CD4-positive, CD25-positive, alpha-beta regulatory T cell (primary cell): ENCODE data around the gene NTM. TPM values are rescaled to one million over a fixed set of nuclear protein-coding genes. Genes with fewer than 3 reads are reported as not detected.

Experiments used
- ATAC-seq, 2 donors: fragments of 150-1000 bp; cut with Tn5 transposase; one replicate each; pipeline ENCODE4 v1.10.0; 2021; ENCODE audit warnings: low read depth in 2 of 2, moderate number of reproducible peaks in 2 of 2, moderate library complexity in 1 of 2
- DNase-seq, 3 donors: peaks; one replicate each; pipeline versions ENCODE4 v3.0.0 to v3.0.0-alpha.2; 2012 to 2022; ENCODE audit warnings: mixed read lengths in 1 of 3
- H3K27ac ChIP-seq: one replicate; pipeline ENCODE4 v1.7.0; 2013; ENCODE audit warnings: mild to moderate bottlenecking, low read length; ENCODE audit not compliant: insufficient read depth, poor library complexity, severe bottlenecking
- H3K27me3 ChIP-seq: one replicate; pipeline ENCODE4 v1.7.0; 2013; ENCODE audit warnings: low read length; ENCODE audit not compliant: control insufficient read depth, insufficient read depth
- H3K36me3 ChIP-seq: one replicate; pipeline ENCODE4 v1.7.0; 2013; ENCODE audit warnings: mild to moderate bottlenecking, low read length, moderate library complexity; ENCODE audit not compliant: control insufficient read depth, insufficient read depth
- H3K4me1 ChIP-seq: 2 replicates; pipeline ENCODE4 v1.7.0; 2013; ENCODE audit warnings: mild to moderate bottlenecking, low read length; ENCODE audit not compliant: insufficient read depth, control insufficient read depth, poor library complexity, severe bottlenecking
- H3K4me3 ChIP-seq: one replicate; pipeline ENCODE4 v1.7.0; 2013; ENCODE audit warnings: low read depth, mild to moderate bottlenecking, low read length, moderate library complexity
- H3K9me3 ChIP-seq, 2 experiments: 1 replicate in 1 of 2; 2 replicates in 1 of 2; pipeline ENCODE4 v1.7.0; 2013; ENCODE audit warnings: low read length in 2 of 2, mild to moderate bottlenecking in 1 of 2, moderate library complexity in 1 of 2; ENCODE audit not compliant: control insufficient read depth in 2 of 2
- H3K27ac Mint-ChIP-seq, 3 donors: one replicate each; pipeline ENCODE4 v1.8.0; 2020 to 2022; ENCODE audit warnings: mild to moderate bottlenecking in 3 of 3, mixed read lengths in 3 of 3, moderate library complexity in 2 of 3
- H3K27me3 Mint-ChIP-seq: one replicate; pipeline ENCODE4 v1.8.0; 2022; ENCODE audit warnings: mild to moderate bottlenecking, mixed read lengths
- H3K36me3 Mint-ChIP-seq: one replicate; pipeline ENCODE4 v1.8.0; 2020; ENCODE audit warnings: mixed read lengths
- H3K4me1 Mint-ChIP-seq, 4 donors: one replicate each; pipeline ENCODE4 v1.8.0; 2020 to 2022; ENCODE audit warnings: mixed read lengths in 4 of 4, mild to moderate bottlenecking in 1 of 4
- H3K4me3 Mint-ChIP-seq, 4 donors: one replicate each; pipeline ENCODE4 v1.8.0; 2020 to 2022; ENCODE audit warnings: mild to moderate bottlenecking in 4 of 4, mixed read lengths in 4 of 4, moderate library complexity in 3 of 4
- H3K9me3 Mint-ChIP-seq, 7 donors: one replicate each; pipeline ENCODE4 v1.8.0; 2020 to 2022; ENCODE audit warnings: mixed read lengths in 7 of 7, mild to moderate bottlenecking in 3 of 7, moderate library complexity in 2 of 7
- polyA plus RNA-seq, 4 donors: library from polyadenylated mRNA; unstranded; fragments of 300-500 nt; fragmentation: Illumina TruSeq; gene quantifications; one replicate each; pipeline ENCODE4 v1.2.3, GENCODE V29; 2021
- total RNA-seq: library from RNA; stranded (reverse); gene quantifications from one replicate; pipeline ENCODE4 v1.2.3, GENCODE V29; 2022

NTM gene
- total and polyA plus RNA-seq, 5 donors from 2014 or later, result 1.3 TPM; not detected in 4

DNA sequence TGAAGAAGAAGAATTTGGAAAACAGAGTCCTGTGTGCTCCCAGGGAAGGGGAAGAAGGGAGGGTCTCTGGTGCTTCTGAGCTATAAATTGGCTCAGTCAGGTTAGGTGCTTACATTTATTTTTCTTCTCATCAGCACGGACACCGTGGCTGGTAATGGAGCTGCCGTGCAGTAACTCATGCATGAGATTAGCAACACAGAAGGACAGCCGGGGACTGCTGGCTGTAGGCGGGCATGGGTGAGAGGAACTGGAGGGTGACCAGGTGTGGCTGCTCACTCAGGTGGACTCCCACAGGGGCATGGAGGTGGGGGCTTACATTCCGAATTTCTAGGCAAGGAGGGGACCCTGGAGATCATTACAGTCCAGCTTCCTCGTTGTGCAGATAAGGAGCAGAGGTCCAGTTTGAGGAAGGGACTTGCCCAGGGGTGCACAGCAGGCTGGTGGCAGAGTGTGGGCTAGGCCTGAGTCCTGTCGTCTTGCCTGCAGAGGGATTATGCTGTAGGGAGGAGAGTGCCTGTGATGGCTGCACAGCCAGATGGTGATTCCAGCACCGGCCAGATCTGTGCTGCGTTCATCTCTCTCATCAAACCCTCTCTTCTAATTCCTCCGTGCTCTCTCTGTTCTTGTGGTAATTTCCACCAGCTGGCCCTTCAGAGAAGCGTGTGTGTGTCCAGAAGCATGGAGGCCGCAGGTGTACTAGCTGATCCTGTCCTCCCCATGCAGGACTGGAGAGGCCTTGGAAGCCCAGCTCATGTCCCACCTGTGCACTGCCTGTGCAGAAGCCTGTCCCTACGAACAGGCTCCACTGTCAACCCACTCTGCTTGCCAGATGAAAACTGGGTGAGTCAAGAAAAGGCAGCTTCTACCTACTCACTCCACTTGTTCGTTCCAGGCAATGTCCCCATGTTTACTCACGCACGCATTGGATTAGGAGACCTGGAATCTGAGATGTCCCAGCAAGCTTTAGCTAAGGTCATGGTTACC lies 78.9 kb downstream of the NTM start:
- ATAC-seq (no peak), DNase-seq (no peak)
- no peak overlapping the region for H3K27ac Mint-ChIP-seq
- Histone ChIP-seq H3K36me3 (no peaks in the 10 kb centered on the region), H3K9me3 (no peaks in the 10 kb centered on the region), H3K4me3 (no peak overlapping the region), H3K27ac (no peak overlapping the region), H3K27me3 (no peaks in the 10 kb centered on the region), H3K4me1 (no peaks in the 10 kb centered on the region)
- H3K9me3 Mint-ChIP-seq, result peaks cover 0 to 5% (median 2%) of the 10 kb centered on the region in 7 donors
- no peak overlapping the region for H3K4me3 Mint-ChIP-seq
- no peaks in the 10 kb centered on the region for H3K27me3 Mint-ChIP-seq
- peaks cover 0 to 2% (median 0%) of the 10 kb centered on the region in 4 donors for H3K4me1 Mint-ChIP-seq
- no peaks in the 10 kb centered on the region for H3K36me3 Mint-ChIP-seq

GRCh38 chr11:131454490-131454889 lies 84.1 kb downstream of the NTM start:
- H3K9me3 ChIP-seq, result no peaks in the 10 kb centered on the region
- no peak for DNase-seq
- H3K4me1 ChIP-seq, result no peaks in the 10 kb centered on the region
- Mint-ChIP-seq H3K9me3 (peaks cover 0 to 5% (median 0%) of the 10 kb centered on the region in 7 donors), H3K27me3 (no peaks in the 10 kb centered on the region), H3K36me3 (no peaks in the 10 kb centered on the region), H3K4me3 (no peak overlapping the region), H3K4me1 (peaks cover 0 to 2% (median 0%) of the 10 kb centered on the region in 4 donors), H3K27ac (no peak overlapping the region)
- no peak for ATAC-seq
- H3K36me3 ChIP-seq, result no peaks in the 10 kb centered on the region
- H3K27me3 ChIP-seq, result no peaks in the 10 kb centered on the region
- no peak overlapping the region for H3K4me3 ChIP-seq
- no peak overlapping the region for H3K27ac ChIP-seq

DNA sequence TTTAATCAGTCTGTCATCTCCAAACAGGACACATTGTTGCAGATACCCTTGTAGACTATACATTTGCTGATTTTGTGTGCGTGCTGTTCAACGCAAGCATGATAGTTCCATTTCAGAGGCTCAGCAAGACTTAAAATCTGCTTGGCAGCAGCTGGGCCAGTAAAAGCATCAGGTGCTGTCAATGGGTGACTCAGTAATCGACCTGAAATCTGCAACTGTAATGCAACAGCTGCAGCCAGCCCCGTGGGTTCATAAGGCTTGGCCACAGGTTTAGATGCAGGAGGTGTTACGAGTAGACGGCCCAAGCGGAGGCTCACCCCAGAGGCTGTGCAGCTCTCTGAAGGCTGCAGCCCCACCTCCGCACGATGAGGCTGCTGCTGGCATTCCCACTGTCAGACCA lies 84.6 kb downstream of the NTM start:
- no peak overlapping the region for H3K27ac Mint-ChIP-seq
- Histone ChIP-seq H3K36me3 (no peaks in the 10 kb centered on the region), H3K4me1 (no peaks in the 10 kb centered on the region), H3K4me3 (no peak overlapping the region), H3K27ac (no peak overlapping the region), H3K9me3 (no peaks in the 10 kb centered on the region), H3K27me3 (no peaks in the 10 kb centered on the region)
- H3K27me3 Mint-ChIP-seq, result no peaks in the 10 kb centered on the region
- H3K9me3 Mint-ChIP-seq, result peaks cover 0 to 5% (median 0%) of the 10 kb centered on the region in 7 donors
- H3K36me3 Mint-ChIP-seq, result no peaks in the 10 kb centered on the region
- H3K4me1 Mint-ChIP-seq, result peaks cover 0 to 2% (median 0%) of the 10 kb centered on the region in 4 donors
- ATAC-seq (no peak), DNase-seq (no peak)
- H3K4me3 Mint-ChIP-seq, result no peak overlapping the region

DNA sequence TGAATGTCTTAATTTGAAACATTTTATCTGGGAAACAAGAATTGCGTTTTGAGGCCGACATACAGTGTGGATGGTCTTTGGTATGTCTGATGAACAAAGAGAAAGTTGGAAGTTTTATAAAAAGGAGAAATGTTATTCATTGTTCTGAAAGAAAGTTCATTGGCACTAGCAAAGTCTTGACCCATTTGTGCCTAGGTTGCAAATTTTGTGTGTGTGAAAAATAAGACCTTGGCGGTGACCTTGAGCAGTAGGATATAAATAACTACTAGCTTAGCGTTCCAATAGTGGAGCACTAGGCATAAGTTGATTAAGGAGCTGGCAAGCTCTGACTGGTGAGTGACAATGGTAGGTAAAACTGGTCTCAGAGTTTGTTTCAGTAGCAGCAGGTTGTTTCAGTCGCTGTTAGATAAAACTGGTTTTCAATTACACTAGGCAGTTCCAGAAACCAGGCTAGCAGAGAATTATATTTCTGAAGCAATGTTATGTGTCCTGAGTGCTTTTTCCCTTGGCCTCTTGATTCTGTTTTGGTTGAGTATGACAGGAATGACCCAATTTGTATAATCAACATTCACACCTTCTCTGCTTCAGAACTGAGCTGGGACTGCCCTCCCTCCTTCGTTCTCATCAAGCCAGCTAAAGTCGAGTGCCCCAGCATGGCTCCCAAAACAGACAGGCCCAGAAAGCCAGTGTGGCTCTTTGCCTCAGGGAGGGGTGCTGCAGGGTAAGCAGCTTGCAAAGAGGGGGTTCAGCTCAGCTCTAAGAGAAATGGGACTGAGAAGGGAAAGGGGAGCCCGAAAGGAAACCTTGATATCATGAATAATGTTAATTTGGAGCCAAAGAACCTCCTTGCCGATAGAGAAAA lies 85.7 kb downstream of the NTM start:
- Mint-ChIP-seq H3K27me3 (no peaks in the 10 kb centered on the region), H3K4me1 (peaks cover 0 to 2% (median 0%) of the 10 kb centered on the region in 4 donors), H3K36me3 (no peaks in the 10 kb centered on the region), H3K9me3 (peaks cover 0 to 5% (median 0%) of the 10 kb centered on the region in 7 donors), H3K4me3 (no peak overlapping the region), H3K27ac (no peak overlapping the region)
- no peaks in the 10 kb centered on the region for H3K9me3 ChIP-seq
- H3K27me3 ChIP-seq, result no peaks in the 10 kb centered on the region
- H3K36me3 ChIP-seq, result no peaks in the 10 kb centered on the region
- no peaks in the 10 kb centered on the region for H3K4me1 ChIP-seq
- no peak overlapping the region for H3K27ac ChIP-seq
- no peak for DNase-seq
- no peak overlapping the region for H3K4me3 ChIP-seq
- no peak for ATAC-seq

- Histone ChIP-seq H3K36me3 (no peaks in the 10 kb centered on the region), H3K27me3 (no peaks in the 10 kb centered on the region), H3K4me1 (no peaks in the 10 kb centered on the region), H3K9me3 (no peaks in the 10 kb centered on the region), H3K27ac (no peak overlapping the region), H3K4me3 (no peak overlapping the region)
- Mint-ChIP-seq H3K27ac (no peak overlapping the region), H3K4me3 (no peak overlapping the region), H3K27me3 (no peaks in the 10 kb centered on the region), H3K36me3 (no peaks in the 10 kb centered on the region), H3K9me3 (peaks cover 0 to 4% (median 0%) of the 10 kb centered on the region in 7 donors), H3K4me1 (no peaks in the 10 kb centered on the region)
- DNase-seq (no peak), ATAC-seq (no peak)
Observed at GRCh38 chr11:131457163-131457562, 86.7 kb downstream of the NTM start.

DNA sequence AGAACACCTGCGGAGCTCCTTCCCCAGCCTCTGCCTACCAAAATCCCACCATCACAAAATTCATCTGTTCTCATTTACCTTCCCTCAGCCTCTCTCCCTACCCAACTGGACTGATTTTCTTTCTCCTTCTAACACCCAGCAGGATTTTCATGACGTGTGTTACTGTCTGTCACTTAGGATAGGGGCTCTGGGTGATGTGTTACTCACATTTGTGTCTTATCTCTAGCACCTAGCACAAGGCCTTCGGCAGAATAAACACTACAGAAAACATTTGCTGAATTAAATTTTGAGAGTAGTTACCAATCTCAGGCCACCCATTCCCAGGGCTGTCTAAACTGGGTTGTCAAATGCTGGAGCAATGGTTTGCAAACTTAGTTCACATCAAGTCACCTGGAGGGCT lies 88.0 kb downstream of the NTM start:
- DNase-seq (no peak), ATAC-seq (no peak)
- no peaks in the 10 kb centered on the region for H3K4me1 ChIP-seq
- H3K9me3 ChIP-seq, result no peaks in the 10 kb centered on the region
- Mint-ChIP-seq H3K36me3 (no peaks in the 10 kb centered on the region), H3K27me3 (no peaks in the 10 kb centered on the region), H3K9me3 (peaks cover 0 to 4% (median 0%) of the 10 kb centered on the region in 7 donors), H3K27ac (no peak overlapping the region), H3K4me1 (no peaks in the 10 kb centered on the region), H3K4me3 (no peak overlapping the region)
- H3K4me3 ChIP-seq, result no peak overlapping the region
- no peak overlapping the region for H3K27ac ChIP-seq
- H3K27me3 ChIP-seq, result no peaks in the 10 kb centered on the region
- no peaks in the 10 kb centered on the region for H3K36me3 ChIP-seq

DNA sequence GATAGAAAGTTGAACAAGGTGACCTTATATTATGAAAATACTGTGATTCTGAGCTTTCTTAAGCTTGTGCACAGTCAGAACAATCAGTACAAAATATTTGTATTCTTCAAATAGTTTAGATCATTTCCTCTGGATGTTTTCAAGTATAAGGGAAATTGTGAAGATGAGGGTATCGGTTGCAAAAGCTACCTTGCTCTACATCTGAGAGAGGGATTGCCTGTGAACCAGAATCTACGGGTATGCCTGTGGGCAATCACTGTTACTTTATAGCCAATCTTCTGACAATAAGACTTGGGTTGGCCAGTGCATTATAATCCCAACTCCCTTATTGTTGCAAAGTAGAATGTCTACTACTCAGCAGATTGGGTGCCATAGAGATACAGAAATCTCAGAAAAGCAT lies 90.5 kb downstream of the NTM start:
- Mint-ChIP-seq H3K4me3 (no peak overlapping the region), H3K9me3 (peaks cover 0 to 4% (median 0%) of the 10 kb centered on the region in 7 donors), H3K27ac (peak overlapping the region in 1 of 3 donors; percentile 89), H3K27me3 (peaks cover 4% of the 10 kb centered on the region), H3K36me3 (no peaks in the 10 kb centered on the region), H3K4me1 (no peaks in the 10 kb centered on the region)
- Histone ChIP-seq H3K27ac (no peak overlapping the region), H3K4me1 (no peaks in the 10 kb centered on the region), H3K36me3 (no peaks in the 10 kb centered on the region), H3K27me3 (no peaks in the 10 kb centered on the region), H3K9me3 (no peaks in the 10 kb centered on the region), H3K4me3 (no peak overlapping the region)
- DNase-seq (no peak), ATAC-seq (no peak)
